H9 (cell line): Measurements from ENCODE around the gene TIMM22. TPM values are rescaled to one million over a fixed set of nuclear protein-coding genes. Genes with fewer than 3 reads are reported as not detected.

Experiments used
- DNase-seq: peaks from one replicate; pipeline ENCODE4 v3.0.0-alpha.2; 2017
- H2AFZ ChIP-seq: one replicate; pipeline ENCODE4 v1.6.1; 2013; ENCODE audit warnings: mild to moderate bottlenecking, low read length, control low read depth, moderate library complexity
- H2AK5ac ChIP-seq: 2 replicates; pipeline ENCODE4 v1.6.1; 2013; ENCODE audit warnings: low read length, control low read depth, mixed read lengths; ENCODE audit not compliant: insufficient read length
- H2BK120ac ChIP-seq: one replicate; pipeline ENCODE4 v1.6.1; 2013; ENCODE audit warnings: low read depth, mild to moderate bottlenecking, low read length, control low read depth, inconsistent platforms; ENCODE audit not compliant: poor library complexity, severe bottlenecking
- H2BK12ac ChIP-seq: 2 replicates; pipeline ENCODE4 v1.6.1; 2013; ENCODE audit warnings: low read length, control low read depth, mixed read lengths, low read depth; ENCODE audit not compliant: insufficient read length
- H2BK15ac ChIP-seq: 2 replicates; pipeline ENCODE4 v1.6.1; 2013; ENCODE audit warnings: low read depth, low read length, control low read depth
- H2BK20ac ChIP-seq: one replicate; pipeline ENCODE4 v1.6.1; 2013; ENCODE audit warnings: low read depth, mild to moderate bottlenecking, low read length, control low read depth, inconsistent platforms; ENCODE audit not compliant: poor library complexity, severe bottlenecking
- H2BK5ac ChIP-seq: 2 replicates; pipeline ENCODE4 v1.6.1; 2013; ENCODE audit warnings: low read length, control low read depth, mixed read lengths; ENCODE audit not compliant: insufficient read length
- H3K14ac ChIP-seq: 2 replicates; pipeline ENCODE4 v1.6.1; 2013; ENCODE audit warnings: low read length, control low read depth; ENCODE audit not compliant: insufficient read depth
- H3K18ac ChIP-seq: 2 replicates; pipeline ENCODE4 v1.6.1; 2013; ENCODE audit warnings: low read depth, mild to moderate bottlenecking, mixed read lengths, low read length, control low read depth; ENCODE audit not compliant: insufficient read length
- H3K23ac ChIP-seq: 2 replicates; pipeline ENCODE4 v1.6.1; 2013; ENCODE audit warnings: low read length, control low read depth, mixed read lengths, low read depth; ENCODE audit not compliant: insufficient read length
- H3K23me2 ChIP-seq: 2 replicates; pipeline ENCODE4 v1.6.1; 2013; ENCODE audit warnings: low read depth, mild to moderate bottlenecking, mixed read lengths, low read length, control low read depth; ENCODE audit not compliant: insufficient read length, poor library complexity, severe bottlenecking
- H3K27ac ChIP-seq: 2 replicates; pipeline ENCODE4 v1.5.1; 2013; ENCODE audit warnings: low read length, control low read depth, mixed read lengths, low read depth; ENCODE audit not compliant: insufficient read length
- H3K27me3 ChIP-seq: 2 replicates; pipeline ENCODE4 v1.6.1; 2013; ENCODE audit warnings: low read length, control low read depth, inconsistent platforms; ENCODE audit not compliant: insufficient read depth
- H3K4ac ChIP-seq: 2 replicates; pipeline ENCODE4 v1.6.1; 2013; ENCODE audit warnings: low read depth, mild to moderate bottlenecking, control low read depth, inconsistent platforms, low read length, moderate library complexity
- H3K4me1 ChIP-seq: 2 replicates; pipeline ENCODE4 v1.6.1; 2013; ENCODE audit warnings: low read length, control low read depth, inconsistent platforms; ENCODE audit not compliant: insufficient read depth
- H3K4me2 ChIP-seq: 2 replicates; pipeline ENCODE4 v1.6.1; 2013; ENCODE audit warnings: low read length, control low read depth, mixed read lengths; ENCODE audit not compliant: insufficient read length, insufficient read depth
- H3K56ac ChIP-seq: 2 replicates; pipeline ENCODE4 v1.6.1; 2013; ENCODE audit warnings: low read depth, mild to moderate bottlenecking, mixed read lengths, low read length, control low read depth; ENCODE audit not compliant: insufficient read length
- H3K79me1 ChIP-seq: 2 replicates; pipeline ENCODE4 v1.6.1; 2013; ENCODE audit warnings: low read depth, mild to moderate bottlenecking, moderate library complexity, low read length, control low read depth, inconsistent platforms; ENCODE audit not compliant: insufficient read depth, poor library complexity, severe bottlenecking
- H3K79me2 ChIP-seq: 2 replicates; pipeline ENCODE4 v1.6.1; 2013; ENCODE audit warnings: low read length, control low read depth, inconsistent platforms; ENCODE audit not compliant: insufficient read depth
- H3K9ac ChIP-seq: 2 replicates; pipeline ENCODE4 v1.6.1; 2013; ENCODE audit warnings: low read length, control low read depth, mixed read lengths; ENCODE audit not compliant: insufficient read length; ENCODE audit errors: extremely low read depth
- H3K9me3 ChIP-seq: one replicate; pipeline ENCODE4 v1.6.1; 2013; ENCODE audit warnings: low read depth, low read length, inconsistent platforms; ENCODE audit not compliant: control insufficient read depth
- H3T11ph ChIP-seq: one replicate; pipeline ENCODE4 v1.6.1; 2013; ENCODE audit warnings: mild to moderate bottlenecking, low read length, control low read depth, inconsistent platforms
- H4K20me1 ChIP-seq: one replicate; pipeline ENCODE4 v1.6.1; 2013; ENCODE audit not compliant: control insufficient read depth, insufficient read length, insufficient read depth
- H4K5ac ChIP-seq: 2 replicates; pipeline ENCODE4 v1.6.1; 2013; ENCODE audit warnings: low read depth, mild to moderate bottlenecking, mixed read lengths, low read length, control low read depth; ENCODE audit not compliant: insufficient read length
- H4K8ac ChIP-seq: replicated peaks from 2 replicates; pipeline ENCODE4 v1.6.1; 2013; ENCODE audit warnings: low read length, control low read depth, mixed read lengths, low read depth; ENCODE audit not compliant: insufficient read length
- H4K91ac ChIP-seq: 2 replicates; pipeline ENCODE4 v1.6.1; 2013; ENCODE audit warnings: low read depth, mild to moderate bottlenecking, moderate library complexity, mixed read lengths, low read length, control low read depth; ENCODE audit not compliant: insufficient read length
- H3K27ac Mint-ChIP-seq, 3 experiments: 2 replicates in 2 of 3; 3 replicates in 1 of 3; pipeline ENCODE4 v1.8.0; 2020 to 2021; ENCODE audit warnings: mixed read lengths in 3 of 3, mild to moderate bottlenecking in 1 of 3, moderate library complexity in 1 of 3
- H3K27me3 Mint-ChIP-seq: 2 replicates; pipeline ENCODE4 v1.8.0; 2021; ENCODE audit warnings: low read depth, mild to moderate bottlenecking, moderate library complexity, mixed read lengths
- H3K36me3 Mint-ChIP-seq, 3 experiments: 2 replicates in 2 of 3; 3 replicates in 1 of 3; pipeline ENCODE4 v1.8.0; 2020 to 2021; ENCODE audit warnings: low read depth in 3 of 3, mixed read lengths in 3 of 3; ENCODE audit not compliant: insufficient read depth in 1 of 3
- H3K4me1 Mint-ChIP-seq, 2 experiments: 2 replicates each; pipeline ENCODE4 v1.8.0; 2020; ENCODE audit warnings: mixed read lengths in 2 of 2
- H3K4me3 Mint-ChIP-seq, 2 experiments: 2 replicates in 1 of 2; 3 replicates in 1 of 2; pipeline ENCODE4 v1.8.0; 2020 to 2021; ENCODE audit warnings: mild to moderate bottlenecking in 2 of 2, mixed read lengths in 2 of 2, moderate library complexity in 1 of 2
- H3K9me3 Mint-ChIP-seq, 2 experiments: 2 replicates in 1 of 2; 3 replicates in 1 of 2; pipeline ENCODE4 v1.8.0; 2020; ENCODE audit warnings: mild to moderate bottlenecking in 2 of 2, mixed read lengths in 2 of 2, moderate library complexity in 1 of 2
- CTCF ChIP-seq: fragments of 200-600 bp; sonication (generic); conservative IDR thresholded peaks from 3 replicates; pipeline ENCODE4 v1.8.0; 2021; ENCODE audit warnings: antibody characterized with exemption, mild to moderate bottlenecking
- WGBS: extraction: QIAGEN DNeasy Blood & Tissue Kit; methylation state at CpG from one replicate; pipeline ENCODE4 v1.1.7; 2013; ENCODE audit warnings: missing lambda C conversion rate, low lambda C conversion rate, mixed read lengths; ENCODE audit not compliant: insufficient read length; ENCODE audit errors: extremely low coverage; 5-methylcytosine and 5-hydroxymethylcytosine counted together
- total RNA-seq: library from RNA; stranded (reverse); gene quantifications from 2 replicates; pipeline ENCODE4 v1.2.1, GENCODE V29; 2021

TIMM22 gene
- total RNA-seq, 1 experiment from 2014 or later: 23.0 TPM

DNA sequence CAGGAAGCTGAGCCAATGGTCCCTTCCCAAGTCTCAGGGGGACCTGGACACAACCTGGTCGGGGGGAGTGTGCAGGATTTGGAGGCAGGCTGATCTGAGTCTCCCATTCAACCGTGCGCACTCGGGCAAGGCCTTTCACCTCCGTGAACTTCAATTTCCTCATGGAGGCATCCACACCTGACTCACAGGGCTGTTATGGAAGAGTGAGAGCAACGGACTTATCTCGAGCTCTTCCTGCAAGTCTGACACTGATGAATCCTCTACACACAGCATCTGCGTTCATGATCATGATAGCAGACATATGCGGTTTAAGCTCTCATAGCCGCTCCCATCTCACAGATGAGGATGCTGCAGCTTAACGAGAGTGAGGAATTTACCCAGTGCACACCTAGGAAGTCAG is 21.6 kb downstream of the TIMM22 start:
- H4K8ac ChIP-seq: no peak overlapping the region
- no peak for TF ChIP-seq CTCF
- no CpG with 5 or more reads among the region's 11 CpGs for WGBS

More for the DNA sequence above, 21.6 kb downstream of the TIMM22 start:
- no peak overlapping the region for H2AFZ ChIP-seq
- no peaks in the 10 kb centered on the region for H3K4me1 Mint-ChIP-seq
- no peaks in the 10 kb centered on the region for H3K36me3 Mint-ChIP-seq
- H3K4me3 Mint-ChIP-seq: no peak overlapping the region
- no peak overlapping the region for H2BK20ac ChIP-seq
- H3K4ac ChIP-seq: no peak overlapping the region
- H3K27me3 Mint-ChIP-seq: 0 out of 2 replicates have a peak, but pooled peaks cover 2% of the 10 kb centered on the region
- H3T11ph ChIP-seq: no peak overlapping the region
- H3K27ac Mint-ChIP-seq: no peak overlapping the region; a peak in 1 of 7 replicates
- H2AK5ac ChIP-seq: no peak overlapping the region
- no peak overlapping the region for H3K14ac ChIP-seq
- no peaks in the 10 kb centered on the region for H3K9me3 Mint-ChIP-seq
- no peak overlapping the region for H4K91ac ChIP-seq
- H3K56ac ChIP-seq: no peak overlapping the region
- H3K27me3 ChIP-seq: no peaks in the 10 kb centered on the region
- no peak overlapping the region for H2BK15ac ChIP-seq
- H3K27ac ChIP-seq: no peak overlapping the region
- H3K9ac ChIP-seq: no peak overlapping the region
- DNase-seq: no peak
- H3K23ac ChIP-seq: no peak overlapping the region
- no peak overlapping the region for H3K18ac ChIP-seq
- H2BK120ac ChIP-seq: no peak overlapping the region
- H3K79me1 ChIP-seq: no peaks in the 10 kb centered on the region
- no peak overlapping the region for H2BK12ac ChIP-seq
- H3K9me3 ChIP-seq: no peaks in the 10 kb centered on the region
- H3K4me1 ChIP-seq: no peaks in the 10 kb centered on the region
- H2BK5ac ChIP-seq: no peak overlapping the region
- no peaks in the 10 kb centered on the region for H4K20me1 ChIP-seq
- no peaks in the 10 kb centered on the region for H3K79me2 ChIP-seq
- H3K23me2 ChIP-seq: no peaks in the 10 kb centered on the region
- no peak overlapping the region for H4K5ac ChIP-seq
- H3K4me2 ChIP-seq: no peak overlapping the region
